Cardiac septum (tissue), 1 donor: Measurements from ENCODE around the gene SH3BGRL2. TPM values are rescaled to one million over a fixed set of nuclear protein-coding genes. Genes with fewer than 3 reads are reported as not detected.

Source experiments
- DNase-seq: peaks from one replicate; pipeline ENCODE4 v3.0.0-alpha.2; 2020; ENCODE audit warnings: low spot score
- intact Hi-C: fragments of 100-400 bp; cut with DNase I; formaldehyde crosslinking; loops from one replicate; pipeline ENCODE4 v1.14.0; 2022
- total RNA-seq: library from RNA; stranded (reverse); fragmentation: NEBNext Ultra II Directional; extraction: Animal tissue kit (Norgen Biotek cat#: 25700); gene quantifications from one replicate; pipeline ENCODE4 v1.2.1, GENCODE V29; 2021
- donor health status: DM: no; HTN: no; CAD: no.

The SH3BGRL2 gene
- total RNA-seq, 1 donor from 2014 or later: 5.8 TPM

DNA sequence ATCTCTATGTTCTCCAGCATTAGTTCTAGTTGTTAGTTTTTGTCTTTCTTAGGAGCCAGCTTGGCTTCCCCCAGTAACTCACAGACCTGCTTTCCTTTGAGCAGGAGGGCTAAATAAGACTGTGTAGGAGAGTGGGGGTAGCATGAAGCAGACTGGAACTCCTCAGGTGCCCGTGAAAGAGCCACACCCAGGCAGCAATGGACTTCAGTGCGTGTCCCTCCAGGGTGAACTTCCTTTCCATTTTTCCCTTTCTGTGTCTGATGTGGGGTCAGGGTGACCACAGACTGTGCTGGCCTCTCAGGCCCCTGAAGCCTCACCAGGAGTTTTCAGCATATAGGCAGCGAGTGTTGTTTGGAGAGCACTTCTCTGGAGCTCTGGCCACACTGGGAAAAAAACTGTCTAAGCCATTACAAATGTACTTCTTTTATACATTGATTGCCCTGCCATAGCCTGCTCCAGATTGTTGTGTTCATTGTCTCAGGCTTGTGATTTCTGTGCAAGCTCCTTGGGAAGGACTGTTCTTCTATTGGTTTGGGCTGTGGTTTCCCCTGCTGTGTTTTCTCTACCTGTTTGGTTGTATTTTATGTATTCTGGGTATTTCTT, 55.7 kb downstream of the SH3BGRL2 start:
- no peak for DNase-seq
- intact Hi-C loops: no loop called here

DNA sequence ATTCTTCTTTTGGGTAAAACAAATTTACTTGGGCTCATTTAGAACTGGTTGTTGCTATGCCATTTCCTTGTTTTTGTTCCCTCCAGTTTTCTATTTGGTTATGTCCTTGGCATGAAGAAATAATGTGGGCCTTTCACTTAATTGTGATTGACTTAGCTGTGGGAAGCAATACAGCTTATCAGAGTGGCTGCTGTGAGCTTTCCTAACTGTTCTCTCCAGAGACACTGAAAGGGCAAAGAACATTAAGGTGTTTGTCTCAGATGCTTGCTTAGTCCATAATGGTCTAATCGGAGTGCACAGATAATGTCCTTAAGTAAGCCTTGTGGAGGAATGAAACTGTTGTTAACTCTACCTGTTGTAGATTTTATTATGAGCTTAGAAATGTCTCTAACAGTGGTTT, 56.6 kb downstream of the SH3BGRL2 start:
- intact Hi-C loops: no loop called here
- DNase-seq: no peak

DNA sequence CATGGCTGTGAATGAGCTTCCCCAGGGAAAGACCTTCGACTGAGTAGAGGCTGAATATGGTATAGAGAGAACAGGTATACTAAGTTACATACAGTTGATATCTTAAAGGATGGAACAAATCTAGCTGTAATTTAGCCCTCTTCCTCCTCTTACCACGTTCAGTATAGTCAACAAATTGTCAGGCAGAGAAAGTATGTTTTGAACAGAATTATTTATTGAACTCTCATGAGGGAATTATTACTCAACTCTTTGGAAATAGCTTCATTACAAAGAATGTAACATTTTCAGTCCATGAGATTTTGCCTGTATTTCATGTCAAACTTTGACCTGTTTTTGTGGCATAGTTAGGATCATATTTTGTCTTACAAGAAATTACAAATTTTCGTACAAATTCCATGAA, 63.0 kb downstream of the SH3BGRL2 start:
- DNase-seq: no peak
- intact Hi-C loops: no loop called here

- DNase-seq: no peak
- intact Hi-C loops: no loop called here
Observed at GRCh38 chr6:79694623-79695343, 63.7 kb downstream of the SH3BGRL2 start.

DNA sequence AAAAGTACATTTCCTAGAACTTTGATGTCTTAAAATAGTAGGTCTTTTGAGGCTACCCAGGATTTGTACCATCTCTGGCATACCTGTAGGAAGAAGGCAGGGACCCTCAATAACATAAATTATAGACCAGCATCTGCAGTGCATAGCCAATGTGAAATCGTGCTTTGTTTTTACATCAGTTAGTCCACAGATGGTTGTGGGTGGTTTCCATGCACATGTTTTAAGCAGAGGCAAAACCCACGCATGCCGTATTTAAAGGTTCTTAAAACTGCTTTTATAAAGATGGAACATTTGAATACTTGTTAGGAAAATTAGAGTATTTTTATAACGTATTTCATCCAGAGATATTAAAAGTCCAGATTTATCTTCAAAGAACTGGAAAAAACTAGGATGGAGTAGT, 66.3 kb downstream of the SH3BGRL2 start:
- DNase-seq: no peak
- intact Hi-C loops: no loop called here

DNA sequence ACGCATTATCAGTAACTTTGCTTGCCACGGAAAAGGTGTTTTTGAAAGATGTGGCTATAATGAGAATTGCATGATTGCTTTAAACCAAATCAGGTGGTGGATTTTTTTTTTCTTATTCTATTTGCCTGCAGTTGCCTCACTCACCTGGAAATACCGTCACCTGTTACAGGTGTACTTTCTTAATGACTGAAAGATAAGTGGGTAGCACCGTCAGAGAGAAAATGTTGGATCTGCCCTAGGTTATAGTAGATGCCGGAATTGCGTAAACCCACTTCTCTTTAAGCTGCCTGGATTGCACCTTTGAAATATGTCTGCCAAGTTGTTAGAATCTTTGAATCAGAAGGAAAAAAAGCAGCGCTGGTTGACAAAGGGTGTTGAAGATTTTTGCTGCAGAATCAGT, 68.5 kb downstream of the SH3BGRL2 start:
- intact Hi-C loops: no loop called here
- DNase-seq: no peak

DNA sequence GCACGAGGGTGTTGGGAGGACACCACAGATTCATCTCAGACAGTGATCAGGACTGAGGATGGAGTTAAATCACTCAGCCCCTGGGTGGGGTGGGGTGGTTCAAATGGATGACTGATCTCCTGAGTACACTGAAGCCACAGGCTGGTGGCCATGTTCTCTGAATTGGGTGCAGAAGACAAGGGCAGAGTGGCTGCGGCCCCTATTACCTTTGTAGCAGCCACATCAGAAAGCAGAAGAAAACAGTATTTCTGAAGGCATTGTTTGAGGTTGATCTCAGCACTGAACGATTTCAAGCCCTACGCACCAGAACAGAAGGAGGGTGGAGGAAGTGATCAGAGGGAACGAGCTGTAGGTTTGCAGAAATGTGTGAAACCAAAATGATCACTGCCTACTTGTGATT, 71.6 kb downstream of the SH3BGRL2 start:
- intact Hi-C loops: no loop called here
- no peak for DNase-seq

- no peak for DNase-seq
- intact Hi-C loops: no loop called here
Observed at GRCh38 chr6:79704200-79704599, 73.1 kb downstream of the SH3BGRL2 start.

GRCh38 chr6:79705456-79705995, 74.4 kb downstream of the SH3BGRL2 start:
- DNase-seq: no peak
- intact Hi-C loops: no loop called here

DNA sequence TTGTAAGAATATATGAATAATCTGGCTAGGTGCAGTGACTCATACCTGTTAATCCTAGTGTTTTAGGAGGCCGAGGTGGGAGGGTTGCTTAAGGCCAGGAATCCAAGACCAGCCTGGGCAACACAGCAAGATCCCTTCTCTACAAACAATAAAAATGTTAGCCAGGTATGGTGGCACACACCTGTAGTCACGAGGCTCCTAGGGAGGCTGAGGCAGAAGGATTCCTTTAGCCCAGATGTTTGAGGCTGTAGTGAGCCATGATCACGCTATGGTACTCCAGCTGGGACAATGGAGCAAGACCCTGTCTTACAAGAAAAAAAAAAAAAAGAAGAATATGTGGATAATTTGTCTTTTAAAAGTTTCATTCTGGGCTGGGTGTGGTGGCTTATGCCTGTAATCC, 75.4 kb downstream of the SH3BGRL2 start:
- no peak for DNase-seq
- intact Hi-C loops: no loop called here

DNA sequence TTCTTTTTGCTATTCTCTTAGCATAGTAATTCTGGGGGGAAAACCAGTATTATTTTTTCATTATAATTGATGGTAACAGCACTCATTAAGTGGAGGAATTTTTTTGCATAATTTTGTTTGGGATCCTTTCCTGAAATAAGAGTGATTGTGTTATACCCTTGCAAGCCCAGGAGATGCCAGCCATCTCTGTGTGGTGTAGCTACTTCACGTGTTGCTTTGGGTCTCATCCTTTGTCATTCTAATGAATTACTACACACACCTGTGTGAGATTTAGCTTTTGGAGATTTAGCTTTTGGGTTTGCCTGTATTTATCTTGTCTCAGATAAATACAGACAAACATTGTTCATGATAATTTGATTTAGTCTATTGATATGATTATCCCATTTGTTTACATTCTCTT, 76.5 kb downstream of the SH3BGRL2 start:
- no peak for DNase-seq
- intact Hi-C loops: no loop called here

DNA sequence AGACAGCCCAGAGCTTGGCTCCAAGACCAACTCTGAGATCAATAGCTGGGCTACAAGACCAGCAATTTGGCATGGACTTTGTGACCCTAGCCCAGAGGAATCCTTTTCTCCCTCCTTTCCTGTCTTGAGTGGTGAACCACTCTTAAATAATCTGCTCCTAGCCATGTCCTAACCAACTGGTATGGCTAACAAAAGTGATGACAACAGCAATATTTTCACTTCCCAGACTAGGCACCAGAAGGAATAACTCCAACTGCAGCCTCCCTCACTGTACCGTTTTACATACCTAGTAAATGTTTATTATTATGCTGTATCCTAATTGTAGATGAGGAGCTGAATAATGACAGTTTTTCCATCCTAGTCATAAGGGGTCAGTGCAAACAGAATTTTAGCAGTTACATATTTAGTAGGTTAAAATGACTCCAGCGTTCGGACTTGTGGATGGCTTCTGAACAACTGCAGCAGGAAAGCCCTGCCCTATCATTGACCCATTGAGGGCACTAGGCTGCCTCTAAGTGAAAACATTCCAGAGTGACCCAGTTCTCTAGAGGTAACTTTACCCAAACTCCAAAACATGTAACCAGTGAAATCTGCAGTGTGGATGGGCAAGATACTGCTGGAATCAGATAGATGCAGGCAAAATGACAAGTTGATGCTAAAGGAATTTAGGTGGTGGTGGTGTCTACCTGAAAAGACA, 77.1 kb downstream of the SH3BGRL2 start:
- intact Hi-C loops: no loop called here
- DNase-seq: no peak

DNA sequence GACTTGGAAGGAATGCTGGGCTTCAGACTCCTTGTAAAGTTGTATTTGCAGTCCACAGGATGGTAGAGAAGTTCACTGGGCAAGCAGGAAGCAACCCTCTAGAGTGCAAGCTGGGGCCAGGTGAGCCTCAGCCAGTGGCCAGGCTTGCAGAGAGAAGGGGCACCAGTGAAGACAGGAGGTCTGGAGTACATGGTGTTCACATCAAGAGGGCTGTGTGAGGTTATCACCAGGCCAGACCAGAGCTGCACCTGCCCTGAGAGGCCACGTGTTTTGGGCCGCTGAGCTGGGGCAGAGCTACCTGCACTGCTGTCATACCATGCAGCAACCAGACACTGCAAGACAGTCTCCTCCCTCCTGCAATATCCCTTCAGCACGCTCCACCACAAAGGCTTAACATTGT, 79.0 kb downstream of the SH3BGRL2 start:
- intact Hi-C loops: loop anchor here (5.0 kb wide), 1 partner anchor 138 kb away; no protein-coding TSS in a partner anchor

GRCh38 chr6:79711167-79711566, 80.0 kb downstream of the SH3BGRL2 start:
- DNase-seq: no peak
- intact Hi-C loops: loop anchor here (5.0 kb wide), 1 partner anchor 139 kb away; no protein-coding TSS in a partner anchor

More for the DNA sequence above, 79.0 kb downstream of the SH3BGRL2 start:
- no peak for DNase-seq

GRCh38 chr6:79712144-79712543, 81.0 kb downstream of the SH3BGRL2 start:
- intact Hi-C loops: loop anchor here (5.0 kb wide), 1 partner anchor 140 kb away; no protein-coding TSS in a partner anchor
- DNase-seq: no peak

DNA sequence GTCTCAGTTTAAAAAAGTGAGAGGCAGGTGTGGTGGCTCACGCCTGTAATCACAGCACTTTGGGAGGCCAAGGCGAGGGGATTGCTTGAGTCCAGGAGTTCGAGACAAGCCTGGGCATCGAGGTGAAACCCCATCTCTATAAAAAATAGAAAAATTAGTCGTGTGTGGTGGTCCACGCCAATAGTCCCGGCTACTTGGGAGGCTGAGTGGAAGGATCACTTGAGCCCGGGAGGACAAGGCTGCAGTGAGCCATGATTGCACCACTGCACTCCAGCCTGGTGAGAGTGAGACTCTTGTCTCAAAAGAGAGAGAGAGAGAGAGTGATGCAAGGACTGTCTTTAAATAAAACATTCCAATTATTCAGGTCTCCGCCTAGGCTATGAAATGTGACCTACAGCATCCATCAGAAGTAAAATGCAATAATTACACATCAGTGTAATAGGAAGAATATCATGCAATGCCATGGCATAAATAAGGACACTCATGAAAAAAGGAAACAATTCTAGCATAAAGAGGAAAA, 81.5 kb downstream of the SH3BGRL2 start:
- DNase-seq: no peak
- intact Hi-C loops: loop anchor here (5.0 kb wide), 1 partner anchor 140 kb away; no protein-coding TSS in a partner anchor

- no peak for DNase-seq
- intact Hi-C loops: loop anchor here (5.0 kb wide), 1 partner anchor 142 kb away; no protein-coding TSS in a partner anchor
Observed at GRCh38 chr6:79713701-79714322, 82.7 kb downstream of the SH3BGRL2 start.

GRCh38 chr6:79717989-79718388, 86.9 kb downstream of the SH3BGRL2 start:
- intact Hi-C loops: no loop called here
- DNase-seq: no peak

DNA sequence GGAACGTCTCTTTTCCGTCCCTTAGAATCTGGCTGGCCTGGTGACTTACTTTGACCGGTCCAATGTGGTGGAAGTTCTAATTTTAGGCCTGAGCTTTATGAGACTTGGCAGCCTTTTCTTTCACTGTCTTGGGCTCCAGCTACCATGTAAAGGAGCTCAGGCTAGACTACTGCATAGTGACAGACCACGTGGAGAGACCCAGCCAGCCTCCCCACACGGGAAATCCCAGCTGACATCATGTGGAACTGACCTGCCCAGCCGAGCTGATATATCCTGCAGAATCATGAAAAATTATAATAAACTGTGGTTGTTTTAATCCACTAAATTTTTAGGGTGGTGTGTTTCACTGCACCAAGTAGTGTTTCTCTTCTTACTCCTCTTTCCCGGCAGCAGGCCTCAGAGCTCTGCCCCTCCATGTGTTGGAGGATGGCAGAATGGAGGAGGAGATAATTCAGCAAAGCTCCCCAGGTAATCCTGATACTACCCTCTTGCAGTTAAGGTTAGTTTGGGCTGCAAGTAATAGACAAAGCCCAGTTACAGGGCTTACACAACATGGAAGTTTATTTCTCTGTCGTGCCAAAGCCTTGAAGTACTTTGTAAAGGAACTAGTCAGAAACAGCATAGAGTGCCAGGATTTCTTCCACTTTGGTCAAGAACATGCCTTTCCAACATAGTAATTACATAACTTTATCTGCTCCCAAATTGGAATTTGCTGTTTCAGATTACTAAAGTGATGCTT, 87.5 kb downstream of the SH3BGRL2 start:
- no peak for DNase-seq
- intact Hi-C loops: no loop called here
